AG20443 (cell line): ENCODE measurements around the gene SLC22A9.
"Not testable (repeated sequence)": the region's sequence is repeated elsewhere in the genome, so short reads cannot be mapped to it uniquely, and the experiment has no call there.

Experiments used
- DNase-seq: peaks from one replicate; pipeline ENCODE4 v3.0.0; 2012; ENCODE audit warnings: low spot score, mixed read lengths

The SLC22A9 gene

GRCh38 chr11:63369165-63369970 is at the start of gene SLC22A9:
TSS of gene SLC22A9 (plus strand) at chr11:63369785. CDS start at chr11:63370057, 272 bp downstream.
- DNase-seq: no peak

GRCh38 chr11:63321723-63322122 is 47.9 kb upstream of the SLC22A9 start:
- no peak for DNase-seq

- not testable (repeated sequence) for DNase-seq
These were observed 34.5 kb upstream of the SLC22A9 start for GRCh38 chr11:63335089-63335488.

GRCh38 chr11:63337070-63337469 is 32.5 kb upstream of the SLC22A9 start:
- DNase-seq: no peak

- no peak for DNase-seq
These were observed 26.5 kb upstream of the SLC22A9 start for GRCh38 chr11:63343130-63343529.

GRCh38 chr11:63352144-63352543 is 17.4 kb upstream of the SLC22A9 start:
- no peak for DNase-seq

GRCh38 chr11:63362196-63362793 is 7.3 kb upstream of the SLC22A9 start:
- DNase-seq: no peak

- DNase-seq: no peak
These were observed 495 bp downstream of the SLC22A9 start for GRCh38 chr11:63369971-63370588.

- no peak for DNase-seq
These were observed 1.8 kb downstream of the SLC22A9 start for GRCh38 chr11:63371396-63371795.

- DNase-seq: no peak
These were observed 5.8 kb downstream of the SLC22A9 start for GRCh38 chr11:63375434-63375833.

- DNase-seq: no peak
These were observed 10.5 kb downstream of the SLC22A9 start for GRCh38 chr11:63380130-63380529.

GRCh38 chr11:63395697-63396096 is 26.1 kb downstream of the SLC22A9 start:
- no peak for DNase-seq

- no peak for DNase-seq
These were observed 34.8 kb downstream of the SLC22A9 start for GRCh38 chr11:63404161-63404935.

- DNase-seq: no peak
These were observed 35.5 kb downstream of the SLC22A9 start for GRCh38 chr11:63405114-63405513.

- DNase-seq: no peak
These were observed 36.9 kb downstream of the SLC22A9 start for GRCh38 chr11:63406458-63406857.

- DNase-seq: no peak
These were observed 47.7 kb downstream of the SLC22A9 start for GRCh38 chr11:63417174-63417852.

- no peak for DNase-seq
These were observed 58.5 kb downstream of the SLC22A9 start for GRCh38 chr11:63427971-63428508.

GRCh38 chr11:63430731-63431130 is 61.1 kb downstream of the SLC22A9 start:
- not testable (repeated sequence) for DNase-seq

- DNase-seq: not testable (repeated sequence)
These were observed 65.8 kb downstream of the SLC22A9 start for GRCh38 chr11:63435351-63435750.

- DNase-seq: not testable (repeated sequence)
These were observed 66.2 kb downstream of the SLC22A9 start for GRCh38 chr11:63435831-63436230.

GRCh38 chr11:63443714-63444113 is 74.1 kb downstream of the SLC22A9 start:
- no peak for DNase-seq
